ENCODE measurements around the gene CYSLTR2.

DNA sequence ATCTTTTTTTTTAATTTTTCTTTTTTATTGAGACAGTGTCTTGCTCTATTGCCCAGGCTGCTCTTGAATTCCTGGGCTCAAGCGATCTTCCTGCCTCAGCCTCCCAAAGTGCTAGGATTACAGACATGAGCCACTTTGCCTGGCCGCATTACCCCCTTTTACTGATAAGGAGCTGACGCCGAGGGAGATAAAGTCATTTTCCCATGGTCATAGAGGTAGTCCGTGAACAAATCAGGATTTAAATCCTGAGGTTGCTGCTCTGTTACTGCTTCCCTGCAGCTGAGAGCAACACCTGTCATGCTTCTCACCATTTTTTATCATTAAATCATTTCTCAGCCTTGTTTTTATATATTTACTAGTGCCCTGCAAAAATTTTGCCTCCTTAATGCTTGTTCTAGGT, 7.4 kb downstream of the CYSLTR2 start:
- TF ChIP-seq, protein P1, sequence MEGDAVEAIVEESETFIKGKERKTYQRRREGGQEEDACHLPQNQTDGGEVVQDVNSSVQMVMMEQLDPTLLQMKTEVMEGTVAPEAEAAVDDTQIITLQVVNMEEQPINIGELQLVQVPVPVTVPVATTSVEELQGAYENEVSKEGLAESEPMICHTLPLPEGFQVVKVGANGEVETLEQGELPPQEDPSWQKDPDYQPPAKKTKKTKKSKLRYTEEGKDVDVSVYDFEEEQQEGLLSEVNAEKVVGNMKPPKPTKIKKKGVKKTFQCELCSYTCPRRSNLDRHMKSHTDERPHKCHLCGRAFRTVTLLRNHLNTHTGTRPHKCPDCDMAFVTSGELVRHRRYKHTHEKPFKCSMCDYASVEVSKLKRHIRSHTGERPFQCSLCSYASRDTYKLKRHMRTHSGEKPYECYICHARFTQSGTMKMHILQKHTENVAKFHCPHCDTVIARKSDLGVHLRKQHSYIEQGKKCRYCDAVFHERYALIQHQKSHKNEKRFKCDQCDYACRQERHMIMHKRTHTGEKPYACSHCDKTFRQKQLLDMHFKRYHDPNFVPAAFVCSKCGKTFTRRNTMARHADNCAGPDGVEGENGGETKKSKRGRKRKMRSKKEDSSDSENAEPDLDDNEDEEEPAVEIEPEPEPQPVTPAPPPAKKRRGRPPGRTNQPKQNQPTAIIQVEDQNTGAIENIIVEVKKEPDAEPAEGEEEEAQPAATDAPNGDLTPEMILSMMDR (IDR thresholded peaks at IDR 0.05; ENCODE audit: low read length) = no peak
- no peak for TF ChIP-seq EZH2 (IDR thresholded peaks at IDR 0.05; ENCODE audit: borderline replicate concordance, low read length)
